Activated CD8-positive, alpha-beta memory T cell treated with anti-CD3 and anti-CD28 coated beads for 1 hour (primary cell): ENCODE results near the gene CTIF.

Experiments
- DNase-seq, 2 donors: peaks; one replicate each; pipeline ENCODE4 v3.0.0-alpha.2; 2020; ENCODE audit warnings: low read depth in 1 of 2; ENCODE audit errors: extremely low read depth in 1 of 2

Gene CTIF

DNA sequence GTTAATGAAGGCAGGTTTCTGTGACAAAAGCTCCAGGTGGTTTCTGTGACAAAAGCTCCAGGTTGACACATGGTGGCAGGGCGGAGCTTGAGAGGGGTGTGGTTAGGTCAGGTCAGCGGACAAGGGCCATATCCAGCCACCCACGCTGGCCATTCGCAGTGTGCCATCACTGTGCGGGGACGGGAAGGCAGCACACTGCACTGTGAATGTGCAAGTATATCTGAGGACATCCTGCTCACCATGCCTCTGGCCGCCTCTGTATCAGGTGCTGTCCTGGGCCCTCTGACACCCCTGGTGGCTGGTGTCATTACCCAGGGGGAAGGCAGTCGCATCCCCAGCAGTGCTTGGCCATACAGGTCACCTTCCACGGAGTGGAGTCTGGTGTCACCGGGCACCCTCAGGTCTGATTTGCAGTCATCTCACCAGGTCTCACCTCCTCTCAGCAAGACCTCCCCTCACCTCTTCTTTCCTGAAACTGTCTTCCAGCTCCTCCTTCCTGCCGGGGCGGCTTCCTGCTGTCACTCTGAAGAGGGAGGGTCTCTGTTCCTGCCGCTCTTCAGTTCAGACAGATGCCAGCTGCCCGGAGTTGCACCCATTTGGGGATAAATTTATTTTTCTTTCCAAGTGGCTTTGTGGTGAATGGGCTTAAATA, 34.9 kb downstream of the CTIF start:
- DNase-seq, result no peak

- DNase-seq, result no peak
Measured at GRCh38 chr18:48574667-48575300, 36.0 kb downstream of the CTIF start.

GRCh38 chr18:48575301-48575657, 36.4 kb downstream of the CTIF start:
- no peak for DNase-seq

DNA sequence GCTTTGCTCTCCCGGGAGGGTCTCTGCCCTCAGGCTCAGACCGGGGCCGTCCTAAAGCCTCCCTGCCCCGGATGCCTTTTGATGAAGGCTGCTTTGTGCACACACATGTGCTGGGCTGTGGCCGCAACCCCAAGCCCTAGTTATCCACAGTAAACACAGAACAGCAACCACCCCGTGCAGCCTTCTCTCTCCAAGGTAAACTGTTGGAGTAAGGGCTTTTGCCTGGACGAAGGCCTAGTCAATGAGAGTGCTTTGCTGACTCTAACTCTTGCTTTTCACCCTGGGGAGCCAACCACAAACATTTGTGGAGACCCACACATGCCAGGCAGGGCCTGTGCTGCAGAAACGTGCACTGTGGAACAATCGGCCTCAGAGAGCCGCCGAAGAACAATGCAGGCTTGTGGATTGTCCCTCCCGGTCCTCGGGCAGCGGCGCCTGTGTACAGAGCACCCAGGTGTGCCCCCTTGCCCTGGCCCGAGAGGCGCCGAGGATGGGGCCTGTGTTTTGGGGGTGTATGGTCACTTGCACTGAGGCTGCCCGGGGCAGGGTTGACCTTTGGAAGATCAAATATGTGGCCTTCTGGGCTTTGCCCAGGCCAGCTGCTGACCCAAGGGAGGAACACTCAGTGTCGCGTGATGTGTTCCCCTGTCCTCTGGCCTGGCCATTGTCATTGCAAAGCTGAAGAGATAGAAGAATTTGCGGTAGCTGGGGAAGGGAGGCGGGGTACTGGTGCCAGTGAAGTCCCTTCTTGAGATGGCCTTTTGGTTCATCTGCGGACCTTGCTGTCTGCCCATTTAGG, 37.0 kb downstream of the CTIF start:
- DNase-seq, result no peak

DNA sequence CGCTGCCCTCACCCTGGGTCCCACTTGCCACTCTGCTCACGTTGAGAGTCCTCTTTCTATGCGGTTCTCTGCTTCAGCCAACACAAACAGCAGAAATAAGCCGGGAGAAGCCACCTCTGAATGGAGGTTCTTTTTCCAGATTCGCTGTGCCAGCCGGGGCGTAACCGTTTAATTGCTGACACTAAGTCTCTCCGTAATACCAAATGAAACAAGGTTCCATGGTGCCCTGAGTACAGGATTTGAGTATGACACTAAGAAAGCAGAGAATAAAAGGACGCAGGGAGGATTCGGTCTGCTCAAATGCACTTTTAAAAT, 37.6 kb downstream of the CTIF start:
- no peak for DNase-seq

DNA sequence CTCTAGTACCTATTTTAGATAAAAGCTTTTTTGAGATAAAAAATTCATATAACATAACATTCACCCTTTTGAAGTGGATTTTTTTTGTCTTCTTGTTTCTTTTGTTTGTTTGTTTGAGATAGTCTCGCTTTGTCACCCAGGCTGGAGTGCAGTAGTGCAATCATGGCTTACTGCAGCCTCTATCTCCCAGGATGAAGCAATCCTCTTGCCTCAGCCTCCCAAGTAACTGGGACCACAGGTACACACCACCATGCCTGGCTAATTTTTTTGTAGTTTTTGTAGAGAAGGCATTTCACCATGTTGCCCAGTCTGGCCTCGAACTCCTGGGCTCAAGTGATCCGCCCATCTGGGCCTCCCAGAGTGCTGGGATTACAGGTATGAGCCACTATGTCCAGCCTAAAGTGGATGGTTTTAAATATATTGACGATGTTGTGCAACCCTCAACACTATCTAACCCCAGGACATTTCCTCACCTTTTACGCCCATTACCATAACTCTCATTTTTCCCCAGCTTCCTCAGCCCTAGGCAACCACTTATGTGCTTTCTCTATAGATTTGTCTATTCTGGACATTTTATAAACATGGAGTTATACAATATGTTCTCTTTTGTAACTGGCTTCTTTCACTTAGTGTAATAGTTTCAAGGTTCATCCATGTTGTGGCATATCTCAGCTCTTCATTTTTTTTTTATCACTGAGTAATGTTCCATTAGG, 38.8 kb downstream of the CTIF start:
- DNase-seq, result no peak

DNA sequence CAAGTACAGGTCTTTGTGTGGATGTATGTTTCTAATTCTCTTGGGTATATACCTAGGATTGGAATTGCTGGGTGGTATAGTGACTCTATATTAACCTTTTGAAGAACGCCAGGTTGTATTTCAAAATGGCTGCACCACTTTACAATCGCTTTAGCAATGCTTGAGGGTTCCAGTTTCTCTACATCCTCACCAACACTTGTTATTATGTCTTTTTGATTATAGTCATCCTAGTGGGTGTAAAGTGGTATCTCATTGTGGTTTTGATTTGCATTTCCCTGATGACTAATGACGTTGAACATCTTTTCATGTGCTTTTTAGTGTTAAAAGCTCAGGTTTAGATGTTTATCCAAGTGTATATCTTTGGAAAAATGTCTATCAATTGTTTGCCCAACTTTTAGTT, 39.5 kb downstream of the CTIF start:
- DNase-seq, result no peak

DNA sequence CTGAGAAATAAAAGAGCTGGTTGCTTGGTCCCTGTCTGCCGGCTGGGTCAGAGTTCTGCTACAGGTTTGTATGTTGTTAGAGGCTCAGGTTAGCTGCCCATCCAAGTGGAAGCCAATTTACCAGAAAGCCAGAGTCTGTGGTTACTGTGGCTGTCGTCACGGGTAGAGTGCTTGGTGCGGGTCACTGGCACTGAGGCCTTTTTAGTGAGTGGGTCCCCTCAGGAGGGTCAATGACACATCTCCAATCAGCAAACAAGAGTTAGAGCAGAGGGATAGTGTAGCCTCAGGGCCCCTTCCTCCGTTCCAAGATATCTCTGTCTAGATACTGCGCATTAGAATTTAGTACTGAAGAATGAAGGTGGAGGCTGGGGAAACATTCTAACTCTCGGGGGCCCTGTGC, 41.2 kb downstream of the CTIF start:
- DNase-seq, result no peak

DNA sequence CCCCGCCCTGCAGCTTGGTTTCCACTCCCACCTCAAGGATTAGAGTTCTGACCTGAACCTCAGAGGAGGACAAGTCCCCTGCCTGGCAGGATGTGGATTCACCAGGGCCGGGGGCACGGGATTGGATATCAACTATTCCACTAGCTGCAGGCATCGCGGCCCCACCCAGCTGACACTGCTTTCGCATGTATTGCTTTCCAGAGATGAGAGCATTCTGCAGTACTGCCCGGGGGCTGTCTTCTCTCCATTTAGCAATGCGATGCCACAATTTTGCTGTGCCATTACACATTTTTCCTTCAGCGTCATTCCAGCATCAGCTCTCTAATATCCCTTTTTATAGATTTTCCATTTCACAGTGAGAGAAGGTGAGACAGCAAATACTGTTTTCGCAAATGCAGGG, 42.0 kb downstream of the CTIF start:
- DNase-seq, result no peak

DNA sequence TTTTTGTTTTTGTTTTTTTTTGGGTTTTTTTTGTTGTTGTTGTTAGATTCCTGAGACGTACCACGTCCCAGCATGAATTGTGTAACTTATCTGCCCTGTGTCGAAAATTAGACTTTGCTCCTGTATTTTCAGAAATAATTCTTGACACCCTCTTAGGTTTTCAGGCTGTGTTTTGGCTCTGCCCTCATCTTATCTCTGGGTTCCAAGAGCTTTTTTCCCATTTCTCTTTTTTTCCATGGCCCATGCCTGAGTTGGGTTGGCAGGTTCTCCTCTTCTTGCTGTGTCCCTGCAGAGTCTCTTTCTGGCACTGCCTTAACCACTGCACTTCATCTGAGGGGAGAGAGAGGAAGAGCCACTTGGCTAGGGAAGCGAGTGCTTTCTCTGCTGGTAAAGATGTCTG, 42.4 kb downstream of the CTIF start:
- DNase-seq, result no peak

DNA sequence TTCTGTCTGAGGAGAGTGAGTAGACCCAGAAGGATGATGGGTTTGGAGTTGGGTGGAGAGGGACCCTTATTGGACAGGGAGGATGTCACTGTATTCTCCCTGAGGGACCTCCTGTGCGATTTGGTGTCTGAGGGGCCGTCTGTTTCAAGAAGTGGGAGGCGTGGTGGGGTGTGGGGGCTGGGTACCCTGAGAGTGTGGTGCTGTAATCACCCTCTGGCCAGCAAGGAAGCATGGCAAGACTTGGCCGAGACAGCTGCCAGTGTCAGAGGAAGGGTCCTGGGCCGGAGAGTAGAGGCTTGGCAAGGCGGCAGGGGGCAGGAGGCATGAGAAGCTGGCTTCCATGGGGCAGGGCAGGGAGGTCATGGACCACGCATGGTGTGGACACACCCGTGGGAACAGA, 43.1 kb downstream of the CTIF start:
- DNase-seq, result no peak

GRCh38 chr18:48582946-48583345, 44.1 kb downstream of the CTIF start:
- DNase-seq, result no peak

- DNase-seq, result no peak
Measured at GRCh38 chr18:48583573-48583972, 44.7 kb downstream of the CTIF start.

- no peak for DNase-seq
Measured at GRCh38 chr18:48589797-48590519, 51.1 kb downstream of the CTIF start.

DNA sequence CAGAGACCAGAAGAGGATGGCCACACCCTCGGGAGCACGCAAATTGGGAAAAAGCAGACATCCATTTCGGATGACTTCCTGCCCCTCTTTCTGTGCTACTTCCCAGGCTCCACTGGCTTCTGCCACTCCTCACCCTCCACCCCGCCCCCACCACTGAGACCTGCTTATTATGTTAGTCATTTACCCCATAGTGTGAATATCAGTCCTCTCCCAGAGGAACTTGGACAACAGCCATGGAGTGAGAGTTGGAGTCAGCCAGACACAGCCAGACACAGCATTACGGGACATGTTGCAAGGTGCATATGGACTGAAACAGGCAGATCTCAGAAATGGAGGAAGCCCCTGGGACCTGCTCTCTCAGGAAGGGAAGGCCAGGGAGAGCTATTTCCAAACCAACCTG, 51.8 kb downstream of the CTIF start:
- DNase-seq, result no peak

DNA sequence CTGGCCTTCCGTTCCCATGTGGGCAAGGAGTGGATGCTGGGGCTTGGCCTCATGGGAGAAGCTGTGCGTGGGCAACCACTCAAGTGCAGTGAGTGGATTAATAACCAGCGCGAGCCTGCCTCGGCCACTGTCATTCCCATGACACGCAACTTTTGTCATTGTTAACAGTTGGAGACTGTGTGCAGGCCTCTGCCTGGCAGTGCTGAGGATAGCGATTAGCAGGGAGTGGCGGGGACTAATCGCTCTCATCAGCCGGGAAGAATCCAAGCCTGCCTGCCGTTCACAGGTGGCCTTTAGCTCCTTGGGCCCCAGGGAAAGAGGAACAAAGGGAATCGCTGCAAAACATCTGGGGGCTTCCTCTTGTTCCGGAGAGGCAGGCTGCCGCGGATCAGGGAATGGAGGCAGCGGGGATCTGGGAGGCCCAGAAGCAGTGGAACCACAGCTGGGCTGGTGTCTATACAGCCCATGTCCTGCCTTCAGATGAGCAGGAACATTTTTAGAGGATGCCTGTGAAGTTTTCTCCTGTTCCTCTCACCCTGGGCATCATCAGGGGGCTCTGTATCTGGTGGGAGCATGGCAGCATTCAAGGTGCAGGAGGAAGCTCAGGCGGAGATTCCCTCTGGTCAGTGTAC, 53.8 kb downstream of the CTIF start:
- no peak for DNase-seq

GRCh38 chr18:48594471-48595094, 55.8 kb downstream of the CTIF start:
- no peak for DNase-seq

- no peak for DNase-seq
Measured at GRCh38 chr18:48595703-48596218, 56.9 kb downstream of the CTIF start.

DNA sequence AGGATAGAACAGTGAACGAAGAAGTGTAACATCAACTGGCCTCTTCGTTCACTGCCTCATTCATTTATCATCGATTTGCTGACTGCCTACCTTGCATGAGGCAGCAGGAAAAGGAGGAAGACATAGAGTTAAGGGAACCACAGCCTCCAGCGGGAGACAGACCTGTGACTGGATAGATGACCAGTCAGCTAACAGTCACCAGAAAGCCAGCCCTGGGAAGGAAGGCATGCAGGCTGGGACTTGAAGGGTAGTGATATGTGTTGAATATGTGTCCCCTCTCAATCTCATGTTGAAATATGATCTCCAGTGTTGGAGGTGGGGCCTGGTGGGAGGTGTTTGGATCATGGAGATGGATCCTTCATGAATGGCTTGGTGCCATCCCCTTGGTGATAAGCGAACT, 58.3 kb downstream of the CTIF start:
- DNase-seq, result no peak

DNA sequence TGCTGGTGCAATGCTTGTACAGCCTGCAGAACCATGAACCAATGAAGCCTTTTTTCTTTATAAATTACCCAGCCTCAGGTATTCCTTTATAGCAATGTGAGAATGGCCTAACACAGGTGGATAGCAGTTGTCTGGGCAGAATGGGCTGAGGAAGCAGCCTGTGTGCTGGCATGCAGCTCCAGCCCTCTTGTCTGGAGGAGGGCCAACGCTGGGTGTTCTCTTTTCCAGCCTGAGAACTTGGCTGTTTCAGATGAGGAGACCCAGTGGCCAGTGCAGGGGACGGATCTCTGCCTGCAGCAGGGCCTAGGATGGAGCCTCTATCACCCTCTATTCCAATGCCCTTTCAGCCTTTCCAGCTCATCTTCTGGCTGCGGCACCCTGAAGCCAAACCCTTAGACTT, 58.8 kb downstream of the CTIF start:
- DNase-seq, result no peak
